ENCODE results near the gene CADM2.

DNA sequence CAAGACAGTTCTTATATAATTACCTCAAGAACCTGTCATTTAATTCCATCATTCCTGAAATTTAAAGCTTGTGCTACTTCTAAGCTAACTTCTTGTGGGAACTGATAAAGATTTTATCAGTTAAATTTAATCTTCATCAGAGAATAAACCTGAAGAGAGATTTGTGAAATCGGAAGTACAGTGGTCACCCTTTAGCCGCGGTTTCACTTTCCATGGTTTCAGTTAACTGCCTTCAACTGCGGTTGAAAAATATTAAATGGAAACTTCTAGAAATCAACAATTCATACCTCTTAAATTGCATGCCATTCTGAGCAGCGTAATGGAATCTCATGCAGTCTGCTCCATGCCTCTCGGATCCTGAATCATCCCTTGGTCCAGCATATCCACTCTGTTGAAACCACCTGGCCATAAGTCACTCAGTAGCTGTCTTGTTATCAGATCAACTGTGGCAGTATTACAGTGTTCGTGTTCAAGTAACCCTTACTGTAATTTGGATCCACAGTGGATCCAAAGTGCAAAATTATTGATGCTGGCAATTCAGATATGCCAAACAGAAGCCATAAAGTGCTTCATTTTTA is 626.1 kb downstream of the CADM2 start:
- TF ChIP-seq POLR2A (IDR thresholded peaks at IDR 0.05; ENCODE audit: low read length) (no peak), GATA1 (IDR thresholded peaks at IDR 0.05; ENCODE audit: low read depth, low read length) (no peak)

All from erythroblast (primary cell).